NCI-H2196 treated with DMSO at 0.1 percent for 48 hours (cell line): Measurements from ENCODE around the gene PGC.

Source experiments
- DNase-seq: peaks from one replicate; lab custom pipeline; 2025; ENCODE audit not compliant: unreplicated experiment; lab: John Stamatoyannopoulos, UW

The PGC gene

DNA sequence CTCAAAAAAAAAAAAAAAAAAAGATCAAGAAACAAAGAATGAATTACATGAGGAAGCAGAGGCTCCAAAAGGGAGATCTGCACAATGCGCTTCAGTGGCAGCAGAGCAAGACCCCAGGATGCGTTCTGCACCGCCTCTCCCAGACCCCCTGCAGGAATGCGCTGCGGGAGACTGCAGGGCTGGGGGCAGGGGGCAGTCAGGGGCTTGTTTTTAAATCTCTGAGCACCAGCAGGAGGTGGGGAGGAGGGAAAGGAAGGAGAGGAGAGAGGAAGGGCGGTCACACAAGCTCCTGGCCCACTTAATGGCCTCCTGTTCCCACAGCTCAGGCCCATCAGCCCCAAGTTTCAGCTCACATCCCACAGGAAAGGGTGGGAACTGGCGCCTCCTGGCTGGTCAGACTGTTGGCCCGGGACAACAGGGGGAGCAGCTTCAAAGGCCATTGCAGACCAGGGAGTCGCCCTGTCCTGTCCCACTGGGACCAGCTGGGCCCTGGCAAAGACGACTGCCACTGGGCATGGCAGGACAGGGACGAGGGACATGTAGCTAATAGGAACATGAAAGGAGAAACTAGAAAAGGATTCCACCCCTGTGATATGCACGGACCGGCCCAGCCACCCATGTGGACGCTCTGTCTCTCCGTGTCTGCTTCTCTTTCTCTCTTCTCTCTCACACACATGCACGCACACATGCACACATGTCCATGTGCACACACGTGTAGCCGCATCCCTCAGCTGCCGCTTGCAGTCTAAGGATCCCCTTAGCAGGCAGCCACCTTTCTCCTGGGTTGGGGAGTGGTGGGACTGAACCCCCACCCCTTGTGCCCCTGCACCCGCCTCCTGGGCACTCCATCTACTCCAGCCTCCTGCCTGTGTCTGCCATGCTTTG, 46.5 kb downstream of the PGC start:
- DNase-seq, result no peak

DNA sequence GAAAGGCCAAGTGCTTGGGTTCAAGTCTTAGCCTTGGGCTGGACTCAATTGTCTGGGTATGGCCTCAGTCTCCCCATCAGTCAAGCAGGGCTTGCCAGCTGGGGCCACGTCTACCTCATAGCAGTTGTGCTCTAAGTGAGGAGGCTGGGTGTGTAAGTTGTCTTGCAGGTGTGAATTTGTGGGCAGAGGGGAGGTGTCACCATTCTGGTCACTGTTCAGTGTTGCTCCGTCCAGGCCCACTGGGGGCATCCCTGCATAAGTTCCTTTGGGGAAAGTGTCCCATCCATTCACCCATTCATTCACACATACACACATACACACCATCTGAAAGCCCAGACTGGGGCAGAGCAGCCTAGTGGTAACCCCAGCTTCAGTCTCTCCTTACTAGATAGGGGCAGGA, 48.1 kb downstream of the PGC start:
- no peak for DNase-seq

DNA sequence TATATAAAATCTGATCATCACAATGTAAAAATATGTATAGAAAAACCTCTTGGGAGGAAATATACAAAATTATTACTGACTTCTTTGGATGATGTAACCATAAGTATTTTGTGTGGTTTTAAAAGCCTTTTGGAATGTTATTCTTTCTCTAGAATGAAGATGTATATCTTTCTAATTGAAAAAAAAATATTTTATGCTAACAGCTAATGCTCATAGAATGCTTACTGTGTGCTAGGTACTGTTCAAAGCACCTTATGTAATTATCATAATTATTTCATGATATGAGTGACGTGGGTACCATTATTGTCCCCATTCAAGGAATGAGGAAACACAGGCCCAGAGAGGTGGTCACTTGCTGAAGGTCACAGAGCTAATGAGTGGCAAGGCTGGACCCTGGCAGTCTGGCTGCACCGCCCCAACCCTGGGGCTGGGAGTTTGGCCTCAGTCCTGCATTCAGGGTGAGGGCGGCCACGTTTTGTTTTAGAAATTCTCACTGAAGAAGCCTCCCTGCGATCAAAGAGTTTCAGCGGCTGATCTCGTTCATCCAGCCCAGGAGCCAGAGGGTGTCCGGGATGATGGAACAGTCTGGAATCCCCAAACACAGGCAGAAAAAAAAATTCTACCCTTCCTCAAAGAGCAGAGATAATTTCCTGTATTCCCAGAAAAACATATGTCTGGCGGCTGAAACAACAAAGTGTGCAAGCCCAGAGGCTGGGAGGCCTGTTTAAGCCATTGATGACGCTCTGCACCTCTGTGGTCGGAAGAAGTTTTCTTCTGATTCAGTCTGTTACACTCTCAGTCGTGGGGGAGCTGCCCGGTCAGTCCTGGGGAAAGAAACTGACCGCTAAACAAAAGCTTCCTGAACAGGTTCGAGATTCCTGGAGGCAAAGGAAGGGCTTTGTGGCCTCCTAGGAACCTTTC, 49.1 kb downstream of the PGC start:
- no peak for DNase-seq

DNA sequence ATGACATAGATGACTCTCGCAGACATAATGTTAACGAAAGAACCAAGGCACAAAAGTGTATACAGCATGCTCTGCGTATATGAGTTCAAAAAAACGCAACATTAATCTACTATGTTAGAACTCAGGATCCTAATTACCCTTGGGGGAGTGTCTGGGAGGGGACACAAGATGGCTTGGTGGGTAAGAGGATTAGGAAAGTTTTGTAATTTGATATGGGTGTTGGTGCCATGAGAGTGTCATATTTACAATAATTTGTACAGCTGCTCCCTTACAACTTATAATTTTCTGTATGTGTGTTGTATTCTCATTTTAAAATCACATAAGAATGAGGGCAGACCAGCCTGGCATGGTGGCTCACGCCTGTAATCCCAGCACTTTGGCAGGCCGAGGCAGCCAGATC, 50.4 kb downstream of the PGC start:
- no peak for DNase-seq

DNA sequence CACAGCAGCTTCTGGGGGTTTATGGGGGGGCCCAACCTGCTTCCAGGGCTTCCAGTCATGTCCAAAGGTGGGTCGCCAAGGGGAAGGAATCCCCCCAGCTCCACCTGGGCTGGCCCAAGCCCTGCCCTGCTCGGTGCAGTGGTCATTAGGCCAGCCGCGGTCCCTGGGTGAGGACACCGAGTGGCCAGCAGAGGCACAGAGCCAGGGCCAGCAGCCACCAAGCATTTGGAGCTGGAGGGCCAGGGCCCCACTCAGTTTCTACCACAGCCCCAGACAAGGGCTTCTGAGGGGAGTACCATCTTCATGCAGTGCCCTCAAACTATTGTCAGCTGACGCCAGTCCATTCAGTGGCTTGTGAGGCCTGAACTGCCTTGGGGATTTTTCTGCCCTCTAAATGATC, 51.4 kb downstream of the PGC start:
- DNase-seq, result no peak

DNA sequence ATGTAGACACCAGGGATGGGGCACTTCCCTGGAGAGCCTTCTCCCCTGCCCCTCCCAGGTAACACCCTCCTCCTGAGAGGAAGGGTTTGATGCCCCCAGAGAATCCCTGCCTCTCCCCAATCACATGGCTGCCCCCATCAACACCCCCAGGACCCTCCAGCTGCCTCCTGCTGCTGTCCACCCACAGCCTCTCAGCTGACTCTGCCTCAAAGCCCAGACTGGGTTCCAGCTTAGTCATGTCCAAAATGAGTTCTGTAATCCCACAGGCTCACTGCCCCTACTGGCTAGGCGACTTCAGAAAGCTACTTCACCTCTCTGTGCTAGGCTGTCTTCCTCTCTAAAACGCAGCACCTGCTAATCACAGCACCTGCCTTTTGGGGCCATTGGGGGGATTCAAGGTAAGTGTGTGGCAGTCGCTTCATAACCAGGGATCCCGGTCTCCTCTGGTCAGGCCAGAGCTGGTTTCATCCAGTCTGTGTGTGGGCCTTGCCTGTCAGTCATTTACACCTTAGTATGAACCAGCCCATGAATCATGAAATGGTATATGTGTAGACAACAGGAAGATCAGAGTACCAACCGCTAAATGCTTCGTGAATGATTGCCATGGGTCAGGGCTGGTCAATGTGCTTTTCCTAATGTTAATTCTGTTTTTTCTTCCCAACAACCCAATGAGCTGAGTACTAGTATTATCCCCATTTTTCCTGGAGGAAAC, 52.2 kb downstream of the PGC start:
- no peak for DNase-seq

DNA sequence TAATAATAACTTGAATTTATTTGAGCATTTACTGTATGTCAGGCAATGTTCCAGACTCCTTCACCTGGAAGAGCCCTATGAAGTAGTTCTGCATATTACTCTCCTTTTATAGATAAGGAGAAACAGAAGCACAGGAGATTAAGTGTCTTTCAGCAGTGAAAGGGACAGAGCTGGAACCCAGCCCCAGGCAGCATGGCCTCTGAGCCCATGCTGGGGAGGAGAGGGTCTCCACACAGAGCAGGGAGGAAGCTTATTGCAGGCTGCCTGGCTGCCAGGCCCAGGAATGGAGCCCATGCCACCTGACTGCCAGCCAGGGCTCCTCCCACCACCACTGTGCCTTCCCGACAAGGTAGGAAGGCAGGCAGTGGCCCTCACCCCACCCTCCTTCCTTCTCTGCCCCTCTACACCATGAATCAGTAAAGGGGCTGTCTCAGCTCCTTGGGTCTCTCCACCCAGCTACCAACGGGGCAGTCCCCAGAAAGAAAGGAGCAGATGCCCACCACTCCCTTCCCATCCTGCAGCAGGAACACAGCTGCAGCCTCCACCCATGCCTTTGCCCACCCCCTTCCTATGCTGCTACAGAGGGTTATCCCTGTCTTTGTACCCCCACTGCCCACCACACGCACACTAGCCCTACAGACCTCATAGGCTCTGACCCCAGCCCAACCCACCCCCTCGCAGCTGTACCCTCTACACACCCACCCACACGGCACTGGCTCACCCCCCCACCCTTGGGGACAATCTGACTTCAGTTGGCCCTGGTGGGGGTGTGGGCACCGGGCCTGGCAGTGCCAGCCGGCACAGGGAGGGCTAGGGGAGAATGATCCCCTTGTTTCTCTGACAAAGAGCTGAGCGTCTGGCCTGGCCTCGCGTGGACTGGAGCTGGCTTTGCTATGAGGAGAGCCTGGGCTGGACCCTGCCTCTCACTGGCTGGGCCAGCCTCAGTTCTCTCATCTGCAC, 53.6 kb downstream of the PGC start:
- no peak for DNase-seq

DNA sequence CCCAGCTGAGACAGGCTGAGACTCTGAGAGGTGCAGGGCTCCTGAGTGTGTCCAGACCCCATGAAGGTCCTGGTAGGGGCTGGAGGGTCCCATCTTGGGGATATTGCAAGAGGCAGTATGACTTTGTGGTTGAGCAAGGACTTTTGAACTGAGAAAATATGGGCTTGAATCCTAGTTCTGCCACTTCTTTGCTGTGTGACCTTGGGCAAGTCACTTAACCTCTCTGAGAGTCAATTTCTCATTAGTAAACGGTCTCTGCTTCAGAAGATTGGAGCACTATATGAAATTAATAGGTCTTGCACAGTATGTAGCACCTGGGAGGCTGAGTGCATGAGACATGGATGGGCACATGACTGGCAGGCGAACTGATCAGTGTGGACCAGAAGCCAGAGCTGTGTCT, 54.5 kb downstream of the PGC start:
- DNase-seq, result no peak

DNA sequence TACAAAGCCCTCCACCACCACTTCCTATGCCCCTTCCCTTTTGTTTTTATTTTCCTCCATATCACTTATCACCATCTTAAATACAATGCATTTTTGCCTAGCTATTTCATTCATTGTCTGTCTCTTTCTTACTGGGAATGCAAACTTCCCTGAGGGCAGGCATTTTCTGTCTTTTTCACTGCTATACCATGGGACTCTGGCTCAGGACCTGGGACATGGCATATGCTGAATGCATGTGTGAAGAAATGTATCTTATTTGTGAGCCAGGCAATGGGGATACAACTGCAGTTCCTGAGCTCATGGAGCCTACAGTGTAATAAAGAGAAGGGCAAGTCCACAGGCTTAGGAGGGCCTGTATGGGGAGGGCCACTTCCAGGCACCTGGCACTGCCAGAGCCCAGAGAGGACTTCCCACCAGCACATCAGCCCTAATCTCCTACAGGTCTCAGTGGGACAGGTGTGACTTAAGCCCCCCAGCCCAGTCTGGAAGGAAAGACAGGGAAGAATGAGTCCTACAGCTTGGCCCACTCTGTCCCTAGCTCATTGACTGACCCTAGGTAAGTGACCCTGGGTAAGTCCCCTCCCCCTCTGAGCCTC, 55.0 kb downstream of the PGC start:
- DNase-seq, result no peak

DNA sequence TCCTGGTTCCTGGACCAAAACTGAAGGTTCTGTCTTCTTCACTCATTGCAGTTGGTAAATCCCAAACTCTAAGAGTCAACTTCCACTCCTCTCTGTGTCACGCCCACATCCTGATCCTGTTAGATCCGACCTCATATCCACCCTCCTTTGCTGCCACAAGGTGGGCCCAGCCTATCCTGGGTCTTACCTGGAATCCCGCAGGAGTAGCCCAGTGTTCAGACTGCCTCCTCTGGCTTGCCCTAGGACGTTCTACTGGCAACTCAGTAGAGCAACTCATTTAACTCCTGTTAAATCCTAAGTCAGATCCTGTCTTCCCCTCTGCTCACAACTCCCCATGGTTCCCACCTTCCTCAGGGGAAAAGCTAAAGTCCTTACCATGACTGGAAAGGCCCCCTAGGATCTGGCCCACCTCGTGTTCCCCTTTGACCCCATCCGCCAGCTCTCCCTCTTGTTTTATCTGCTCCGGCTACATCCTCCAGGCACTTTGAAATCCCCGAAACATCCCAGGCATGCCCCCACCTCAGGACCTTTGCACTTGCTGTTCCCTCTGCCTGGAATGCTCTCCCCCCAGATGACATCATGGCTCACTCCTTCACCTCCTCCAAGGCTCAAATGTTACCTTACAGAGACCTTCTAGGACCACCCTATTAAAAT, 55.6 kb downstream of the PGC start:
- DNase-seq, result no peak

DNA sequence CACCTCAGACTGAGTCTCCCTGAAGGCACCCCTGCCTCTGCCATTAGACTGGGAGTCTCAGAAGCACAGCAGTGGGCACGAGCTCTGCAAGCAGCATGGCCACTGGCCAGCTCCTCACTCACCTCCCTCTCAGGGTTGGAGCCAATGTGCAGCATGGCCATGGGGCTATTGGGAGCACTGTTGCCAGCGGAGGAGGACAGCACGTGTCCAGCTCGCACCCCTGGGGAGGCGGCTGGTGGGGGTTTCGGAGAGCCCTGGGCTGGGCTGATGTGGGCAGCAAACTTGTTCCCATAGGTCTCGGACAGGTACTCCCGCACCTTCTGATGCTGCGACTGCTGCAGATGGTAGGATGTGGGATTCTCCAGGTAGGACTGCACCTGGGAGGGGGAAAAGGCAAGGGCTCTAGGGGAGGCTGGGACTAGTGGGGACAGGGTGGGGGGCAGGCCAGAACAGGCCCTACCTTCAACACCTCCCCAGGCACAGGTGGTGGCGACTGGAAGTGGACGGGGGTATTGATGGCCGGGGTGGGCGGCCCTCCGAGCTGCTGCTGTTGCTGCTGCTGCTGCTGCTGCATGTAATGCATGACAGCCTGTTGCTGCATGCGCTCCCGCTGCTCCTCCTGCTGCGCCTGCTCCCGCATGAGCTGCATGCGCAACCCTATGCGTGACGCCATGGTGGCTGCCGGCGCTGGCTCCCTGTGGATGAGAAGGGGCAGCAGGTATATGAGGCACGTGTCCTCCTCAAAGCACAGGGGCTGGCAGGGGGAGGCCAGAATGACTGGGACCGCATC, 56.5 kb downstream of the PGC start:
- no peak for DNase-seq

DNA sequence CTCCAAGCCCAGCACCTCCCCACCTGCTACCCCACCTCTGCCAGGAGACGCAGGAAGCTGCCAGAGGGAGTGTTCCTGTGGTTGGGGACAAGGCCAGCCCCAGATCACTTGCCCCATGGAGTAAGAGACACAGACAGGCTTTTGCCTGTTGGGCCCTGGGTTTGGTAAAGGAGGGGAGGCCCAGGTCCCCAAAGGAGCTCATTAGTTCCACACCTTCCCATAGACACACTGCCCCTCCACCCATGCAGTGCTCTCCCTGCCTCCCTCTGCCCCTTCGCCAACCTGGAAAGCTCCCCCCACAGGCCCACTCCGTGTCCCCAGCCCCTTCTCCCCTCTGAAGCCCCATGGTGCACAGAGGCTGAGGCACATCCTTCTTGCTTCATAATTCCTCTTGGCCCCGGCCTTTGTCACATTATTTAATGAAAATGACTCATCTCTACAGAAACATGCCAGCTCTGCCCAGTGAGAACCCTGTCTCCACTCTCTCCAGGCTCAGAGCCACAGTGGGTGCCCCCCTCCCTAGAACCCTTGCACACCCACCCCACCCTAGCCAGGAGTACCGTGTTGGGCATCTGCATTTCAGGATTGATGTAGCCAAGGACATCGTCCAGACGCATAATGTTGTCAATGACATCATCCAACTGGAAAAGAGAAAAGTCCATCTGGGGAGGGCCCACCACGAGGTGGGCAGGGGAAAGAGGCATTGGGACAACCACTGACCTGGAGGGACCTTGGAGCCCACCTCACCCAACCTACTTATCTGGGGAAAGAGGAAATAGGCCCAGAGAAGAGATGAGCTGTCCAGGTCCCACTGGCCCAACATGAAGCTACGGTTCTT, 57.8 kb downstream of the PGC start:
- DNase-seq, result no peak

DNA sequence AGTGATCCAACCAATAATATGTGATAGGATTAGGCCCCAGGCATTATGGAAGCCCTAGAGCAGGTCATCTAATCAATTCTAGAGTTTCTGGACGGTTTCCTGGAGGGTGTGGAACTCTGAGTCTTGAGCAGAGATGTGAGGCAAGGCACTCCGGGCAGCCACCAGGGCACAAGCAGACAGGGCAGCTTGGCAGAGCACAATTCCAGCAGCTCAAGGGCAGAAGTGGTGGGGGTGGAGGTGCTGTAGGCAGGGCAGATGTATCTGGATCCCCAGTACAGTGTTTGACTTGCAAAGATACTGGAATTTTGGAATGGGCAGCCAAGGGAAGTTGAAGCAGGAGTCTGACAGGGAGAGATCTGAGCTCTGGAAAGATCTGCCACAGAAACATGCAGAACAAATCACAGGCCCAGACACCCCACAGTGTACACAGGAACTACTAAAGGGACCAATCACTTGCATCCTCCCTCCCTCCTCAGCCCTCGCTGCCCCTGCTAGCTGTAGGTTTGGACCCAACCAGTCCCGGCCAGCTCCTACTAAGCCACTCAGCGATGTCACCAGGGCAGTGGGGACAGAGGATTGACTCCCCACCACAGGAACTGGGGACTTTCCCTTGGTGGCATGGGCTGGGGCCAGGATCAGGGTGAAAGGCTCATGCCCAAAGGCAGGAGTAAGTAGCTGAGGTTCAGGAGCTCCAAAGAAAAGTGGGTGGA, 58.8 kb downstream of the PGC start:
- DNase-seq, result no peak

DNA sequence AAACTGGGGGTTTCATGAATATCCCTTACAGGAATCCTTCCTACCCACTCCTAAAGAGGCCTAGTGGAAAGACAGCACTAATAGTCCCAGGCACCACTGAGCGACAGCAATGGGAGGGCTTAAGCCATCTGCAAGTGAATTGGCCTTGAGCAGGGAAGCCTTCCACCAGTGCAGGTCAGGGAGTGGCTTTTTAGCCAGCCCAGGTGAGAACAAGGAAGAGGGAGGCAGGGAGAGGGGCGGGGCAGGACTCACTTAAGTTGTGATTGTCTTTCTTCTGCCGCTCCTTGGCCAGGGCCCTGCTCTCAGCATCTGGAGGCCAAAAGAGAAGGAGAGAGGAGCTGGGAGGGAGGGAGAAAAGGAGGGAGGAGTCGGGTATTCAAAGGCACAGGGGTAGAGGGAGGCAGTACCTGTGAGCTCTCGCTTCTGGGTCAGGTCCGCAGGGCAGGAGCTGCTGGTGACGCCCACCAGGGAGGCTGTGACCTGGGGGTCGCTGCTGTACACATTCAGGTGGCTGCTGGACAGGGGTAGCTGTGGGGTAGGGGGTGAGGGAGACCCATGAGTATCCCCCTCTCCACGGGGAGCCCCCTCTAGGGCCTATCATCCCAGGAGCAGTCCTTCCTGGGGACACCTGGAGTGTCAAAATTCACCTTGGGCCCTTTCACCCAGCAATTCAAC, 59.6 kb downstream of the PGC start:
- no peak for DNase-seq
